Activated CD4-positive, alpha-beta T cell treated with anti-CD3 and anti-CD28 coated beads, Interleukin-2, amount 50 U/mL, for 1 hour (primary cell): ENCODE data around the gene OR1E1.
"Not testable (repeated sequence)": the region's sequence is repeated elsewhere in the genome, so short reads cannot be mapped to it uniquely, and the experiment has no call there.

ENCODE experiments used
- DNase-seq: peaks from one replicate; pipeline ENCODE4 v3.0.0-alpha.2; 2020

Gene OR1E1, protein sequence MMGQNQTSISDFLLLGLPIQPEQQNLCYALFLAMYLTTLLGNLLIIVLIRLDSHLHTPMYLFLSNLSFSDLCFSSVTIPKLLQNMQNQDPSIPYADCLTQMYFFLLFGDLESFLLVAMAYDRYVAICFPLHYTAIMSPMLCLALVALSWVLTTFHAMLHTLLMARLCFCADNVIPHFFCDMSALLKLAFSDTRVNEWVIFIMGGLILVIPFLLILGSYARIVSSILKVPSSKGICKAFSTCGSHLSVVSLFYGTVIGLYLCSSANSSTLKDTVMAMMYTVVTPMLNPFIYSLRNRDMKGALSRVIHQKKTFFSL

DNA sequence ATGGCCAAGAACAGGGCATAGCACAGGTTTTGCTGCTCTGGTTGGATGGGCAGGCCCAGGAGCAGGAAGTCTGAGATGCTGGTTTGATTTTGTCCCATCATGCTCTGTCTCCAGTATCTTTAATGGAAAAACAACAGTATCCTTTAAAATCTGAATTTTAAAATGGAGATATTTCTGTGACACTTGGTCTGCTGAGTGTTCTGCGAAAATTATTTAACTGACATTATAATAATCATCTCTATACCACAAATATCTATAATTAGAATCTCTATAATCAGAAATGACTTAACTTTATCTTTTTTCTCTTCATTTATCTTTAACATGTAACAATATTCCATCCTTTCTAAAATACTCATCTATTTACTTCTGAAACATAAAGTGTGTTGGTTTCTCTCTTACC, at the start of gene OR1E1:
Gene OR1E1, minus strand, starts transcription at position 101 of the 400 bp plus-strand sequence. Its CDS starts 0 bp downstream, at position 101.
- no peak for DNase-seq

DNA sequence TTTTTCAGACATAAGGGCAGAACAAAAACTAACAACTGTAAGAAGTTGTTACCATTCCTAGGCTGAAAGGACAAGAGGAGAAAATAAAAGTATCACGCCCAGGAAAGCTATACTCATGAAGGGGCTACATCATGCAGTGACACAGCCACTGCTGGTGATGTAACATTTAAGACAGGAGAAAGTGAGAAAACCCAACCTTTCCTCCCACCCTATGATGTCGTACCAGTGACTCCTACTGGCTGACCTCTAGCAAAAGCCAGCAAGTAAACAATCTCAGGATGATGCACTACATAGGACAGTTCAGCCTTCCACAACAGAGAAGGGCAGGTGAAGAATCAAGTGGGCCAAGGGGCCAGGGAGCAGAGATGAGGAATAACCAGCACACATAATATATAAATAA, 49.4 kb upstream of the OR1E1 start:
- no peak for DNase-seq

DNA sequence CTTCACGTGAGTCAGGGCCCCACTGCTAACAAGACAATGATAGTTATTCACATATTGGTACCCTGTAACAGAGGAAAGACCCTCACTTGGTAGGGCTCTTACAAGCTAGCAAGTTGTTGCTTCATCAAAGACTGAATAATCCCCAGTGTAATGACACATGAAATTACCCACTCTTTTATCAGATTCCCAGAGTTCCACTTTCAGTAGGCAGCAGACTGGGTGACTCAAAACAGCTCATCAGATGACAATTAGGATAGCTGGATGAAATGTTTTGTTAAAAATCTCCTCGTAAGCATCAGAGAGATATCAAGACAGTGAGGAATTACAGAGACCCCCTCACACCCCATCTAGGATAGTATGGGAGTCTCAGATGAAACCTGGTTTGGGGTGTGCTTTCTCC, 42.2 kb upstream of the OR1E1 start:
- DNase-seq: no peak

DNA sequence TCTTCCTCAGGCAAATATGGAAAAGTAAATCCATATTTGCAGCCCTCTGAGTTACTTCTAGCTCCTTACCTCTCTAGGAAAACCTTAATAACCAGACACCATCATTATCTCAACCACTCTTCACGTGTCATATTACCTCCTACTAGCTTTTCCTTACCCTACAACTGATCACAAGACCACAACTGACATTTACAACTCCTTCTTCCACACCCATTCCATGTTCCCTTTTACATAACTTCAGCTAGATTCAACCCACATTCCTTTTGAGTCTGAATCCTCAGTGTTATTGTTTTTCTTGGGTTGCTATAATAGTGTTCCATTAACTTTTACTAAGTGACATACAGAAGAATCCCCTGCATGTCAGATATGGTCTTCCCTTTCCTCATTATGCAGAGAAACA, 40.2 kb upstream of the OR1E1 start:
- no peak for DNase-seq

DNA sequence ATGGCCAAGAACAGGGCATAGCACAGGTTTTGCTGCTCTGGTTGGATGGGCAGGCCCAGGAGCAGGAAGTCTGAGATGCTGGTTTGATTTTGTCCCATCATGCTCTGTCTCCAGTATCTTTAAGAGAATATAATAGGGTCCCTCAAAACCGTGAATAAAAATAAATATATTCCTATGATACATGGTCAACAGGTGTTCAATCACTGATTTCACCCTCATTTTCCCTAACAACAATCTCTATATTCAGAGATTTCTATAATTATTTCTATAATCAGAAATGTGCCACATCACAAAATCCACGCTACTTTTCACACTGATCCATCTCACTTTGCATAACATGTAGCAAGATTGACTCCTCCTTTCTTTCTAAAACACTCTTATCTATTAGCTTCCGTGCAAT, 35.5 kb upstream of the OR1E1 start, which contains the start of gene OR1E2:
Gene OR1E2, minus strand, starts transcription at position 101 of the 400 bp plus-strand sequence. Its CDS starts 0 bp downstream, at position 101.
- no peak for DNase-seq

DNA sequence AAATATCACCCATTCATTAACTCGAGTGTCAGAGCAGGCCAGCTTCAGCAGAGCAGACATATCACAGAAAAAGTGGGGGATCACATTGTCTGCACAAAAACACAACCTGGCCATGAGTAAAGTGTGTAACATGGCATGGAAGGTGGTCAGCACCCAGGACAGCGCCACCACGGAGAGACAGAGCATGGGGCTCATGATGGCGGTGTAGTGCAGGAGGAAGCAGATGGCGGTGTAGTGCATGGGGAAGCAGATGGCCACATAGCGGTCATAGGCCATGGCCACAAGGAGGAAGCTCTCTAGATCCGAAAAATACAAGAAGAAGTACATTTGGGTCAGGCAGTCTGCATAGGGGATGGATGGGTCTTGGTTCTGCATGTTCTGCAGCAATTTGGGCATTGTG, 35.0 kb upstream of the OR1E1 start:
- DNase-seq: not testable (repeated sequence)

DNA sequence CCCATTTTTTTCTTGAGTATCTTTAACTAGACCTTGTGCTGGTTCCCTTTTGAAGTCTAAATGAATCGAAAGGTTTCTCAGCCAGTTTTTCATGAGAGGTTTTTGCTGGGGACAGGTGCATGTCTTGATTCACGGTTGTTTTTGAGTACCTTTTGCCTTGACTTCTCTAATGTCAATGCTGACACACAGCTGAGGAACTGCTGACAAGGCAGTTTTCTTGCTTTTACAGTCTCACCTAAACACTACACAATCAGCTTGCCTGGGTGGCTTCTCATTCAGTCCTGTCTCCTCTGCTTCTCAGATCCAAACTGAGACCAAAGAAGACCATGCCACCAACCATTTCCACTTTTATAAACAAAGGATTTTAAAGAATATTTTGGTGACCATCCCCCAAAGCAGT, 20.0 kb upstream of the OR1E1 start:
- no peak for DNase-seq

DNA sequence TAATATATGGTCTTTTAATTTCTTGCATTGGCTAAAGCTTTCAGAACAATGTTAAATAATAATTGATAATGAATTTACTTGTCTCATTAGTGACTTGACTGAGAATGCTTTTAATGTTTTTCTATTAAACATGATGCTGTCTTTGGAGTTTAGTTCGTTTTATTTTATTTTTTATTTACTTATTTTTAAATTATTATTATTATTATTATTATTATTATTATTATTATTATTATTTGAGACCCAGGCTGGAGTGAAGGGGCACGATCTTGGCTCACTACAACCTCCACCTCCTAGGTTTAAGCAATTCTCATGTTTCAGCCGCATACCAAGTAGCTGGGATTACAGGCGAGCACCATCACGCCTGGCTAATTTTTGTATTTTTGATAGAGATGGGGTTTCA, 17.4 kb upstream of the OR1E1 start:
- no peak for DNase-seq

DNA sequence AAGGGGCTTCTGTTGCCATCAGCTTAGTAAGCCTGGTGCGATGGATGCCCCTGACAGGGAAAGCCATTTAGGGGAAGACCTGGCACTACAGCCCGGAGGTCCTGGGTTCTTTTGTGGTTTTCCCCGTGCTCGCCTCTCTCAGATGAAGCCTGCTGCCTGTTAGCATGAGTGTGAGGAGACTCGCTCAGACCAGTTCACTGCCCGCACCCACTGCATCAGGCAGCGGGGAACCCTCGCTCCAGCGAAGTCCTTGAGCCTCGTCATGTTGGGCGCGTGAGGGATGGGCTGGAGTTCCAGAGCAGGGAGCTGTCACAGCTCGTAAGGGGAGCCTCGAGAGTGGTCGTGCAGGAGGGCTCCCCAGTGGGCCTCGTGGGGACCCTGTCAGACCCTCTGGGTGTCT, 14.0 kb upstream of the OR1E1 start:
- DNase-seq: not testable (repeated sequence)

DNA sequence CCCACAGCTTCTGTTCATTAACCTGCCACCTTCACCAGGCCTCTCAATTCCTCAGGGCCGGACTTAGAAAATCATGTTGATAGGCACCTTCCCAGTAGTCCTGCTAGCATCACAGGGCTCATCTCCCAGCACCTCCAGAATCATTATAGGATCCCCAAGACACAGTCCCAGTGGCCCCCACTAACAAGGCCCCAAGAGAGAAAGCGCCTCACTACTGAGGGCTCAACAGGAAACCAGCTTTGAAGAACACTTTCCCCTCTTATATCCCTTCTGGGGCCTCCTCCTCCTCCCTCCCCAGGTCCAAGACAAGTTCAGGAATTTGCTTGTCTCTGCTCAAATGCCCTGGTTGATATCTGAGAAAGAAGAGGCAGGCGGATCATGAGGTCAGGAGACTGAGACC, 12.9 kb upstream of the OR1E1 start, which contains the start of gene OR3A3:
Gene OR3A3, plus strand, starts transcription at position 301 of the 400 bp plus-strand sequence.
- DNase-seq: no peak

DNA sequence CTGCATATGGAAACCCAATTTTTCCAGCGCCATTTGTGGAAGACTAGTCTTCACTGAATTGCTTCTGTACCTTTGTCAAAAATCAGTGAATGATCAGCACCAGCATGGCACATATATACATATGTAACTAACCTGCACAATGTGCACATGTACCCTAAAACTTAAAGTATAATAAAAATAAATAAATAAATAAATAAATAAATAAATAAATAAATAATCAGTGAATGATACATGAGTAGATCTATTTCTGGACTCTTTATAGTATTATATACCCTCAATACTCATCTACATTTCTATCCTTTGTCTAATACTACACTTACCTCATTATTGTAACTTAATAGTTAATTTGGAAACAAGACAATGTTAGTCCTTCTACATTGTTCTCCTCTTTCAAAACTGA, 5.6 kb upstream of the OR1E1 start:
- DNase-seq: not testable (repeated sequence)

DNA sequence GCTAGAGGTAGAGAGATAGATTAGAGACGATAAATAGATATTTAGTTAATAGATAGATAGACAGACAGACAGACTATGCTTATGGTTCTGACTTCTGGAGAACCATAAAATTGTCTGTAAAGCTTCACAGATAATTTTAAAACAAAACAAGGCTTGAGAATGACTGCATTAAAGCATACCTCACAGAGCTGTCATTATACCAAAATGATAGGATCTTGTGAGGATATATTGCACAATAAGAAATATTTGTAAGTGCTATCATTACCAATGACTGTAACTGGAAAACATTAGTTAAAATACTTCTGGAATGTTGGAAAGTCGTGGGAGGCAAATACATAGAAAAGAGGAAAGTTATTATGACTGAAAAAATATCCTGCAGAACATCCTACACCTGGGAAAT, 3.6 kb upstream of the OR1E1 start:
- DNase-seq: no peak

DNA sequence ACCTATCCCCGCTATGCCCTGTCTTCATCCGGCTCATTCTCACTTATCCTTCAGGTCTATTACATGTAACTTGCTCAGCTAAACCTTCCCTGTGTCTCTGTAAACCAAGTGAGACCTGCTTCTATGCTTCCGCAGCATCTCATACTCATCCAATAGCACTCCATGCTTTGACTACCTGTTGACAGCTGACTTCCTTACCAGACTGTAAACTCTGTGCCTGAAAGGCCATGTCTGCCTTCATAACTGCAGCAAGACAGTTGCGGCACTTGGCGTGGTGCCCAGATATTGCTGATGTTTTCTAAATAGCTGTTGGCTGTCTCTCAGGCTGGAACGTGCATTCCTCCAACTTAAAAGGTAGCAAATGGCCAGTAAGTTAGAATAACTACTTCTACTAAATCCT, 1.8 kb upstream of the OR1E1 start:
- DNase-seq: no peak

DNA sequence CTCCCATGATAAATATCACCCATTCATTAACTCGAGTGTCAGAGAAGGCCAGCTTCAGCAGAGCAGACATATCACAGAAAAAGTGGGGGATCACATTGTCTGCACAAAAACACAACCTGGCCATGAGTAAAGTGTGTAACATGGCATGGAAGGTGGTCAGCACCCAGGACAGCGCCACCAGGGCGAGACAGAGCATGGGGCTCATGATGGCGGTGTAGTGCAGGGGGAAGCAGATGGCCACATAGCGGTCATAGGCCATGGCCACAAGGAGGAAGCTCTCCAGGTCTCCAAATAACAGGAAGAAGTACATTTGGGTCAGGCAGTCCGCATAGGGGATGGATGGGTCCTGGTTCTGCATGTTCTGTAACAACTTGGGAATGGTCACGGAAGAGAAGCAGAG, 409 bp downstream of the OR1E1 start:
- DNase-seq: not testable (repeated sequence)

DNA sequence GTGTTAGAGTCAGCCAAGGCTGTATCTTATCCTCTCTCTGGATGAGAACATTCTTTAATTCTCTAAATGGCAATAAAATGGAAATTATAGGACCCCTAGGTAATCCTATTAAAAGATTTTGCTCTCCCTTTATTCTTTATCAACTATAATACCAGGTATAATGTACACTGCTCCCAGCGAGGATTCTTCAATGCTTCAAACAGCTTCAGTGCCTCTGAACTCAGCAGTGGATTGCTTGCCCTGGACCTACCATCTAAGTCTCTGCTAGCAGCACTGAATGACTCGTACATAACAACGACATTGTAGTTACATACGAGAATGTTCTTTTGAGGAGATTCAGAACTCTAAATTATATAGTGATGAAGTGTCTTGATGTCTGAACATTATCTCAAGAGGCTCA, 8.4 kb downstream of the OR1E1 start:
- DNase-seq: no peak

DNA sequence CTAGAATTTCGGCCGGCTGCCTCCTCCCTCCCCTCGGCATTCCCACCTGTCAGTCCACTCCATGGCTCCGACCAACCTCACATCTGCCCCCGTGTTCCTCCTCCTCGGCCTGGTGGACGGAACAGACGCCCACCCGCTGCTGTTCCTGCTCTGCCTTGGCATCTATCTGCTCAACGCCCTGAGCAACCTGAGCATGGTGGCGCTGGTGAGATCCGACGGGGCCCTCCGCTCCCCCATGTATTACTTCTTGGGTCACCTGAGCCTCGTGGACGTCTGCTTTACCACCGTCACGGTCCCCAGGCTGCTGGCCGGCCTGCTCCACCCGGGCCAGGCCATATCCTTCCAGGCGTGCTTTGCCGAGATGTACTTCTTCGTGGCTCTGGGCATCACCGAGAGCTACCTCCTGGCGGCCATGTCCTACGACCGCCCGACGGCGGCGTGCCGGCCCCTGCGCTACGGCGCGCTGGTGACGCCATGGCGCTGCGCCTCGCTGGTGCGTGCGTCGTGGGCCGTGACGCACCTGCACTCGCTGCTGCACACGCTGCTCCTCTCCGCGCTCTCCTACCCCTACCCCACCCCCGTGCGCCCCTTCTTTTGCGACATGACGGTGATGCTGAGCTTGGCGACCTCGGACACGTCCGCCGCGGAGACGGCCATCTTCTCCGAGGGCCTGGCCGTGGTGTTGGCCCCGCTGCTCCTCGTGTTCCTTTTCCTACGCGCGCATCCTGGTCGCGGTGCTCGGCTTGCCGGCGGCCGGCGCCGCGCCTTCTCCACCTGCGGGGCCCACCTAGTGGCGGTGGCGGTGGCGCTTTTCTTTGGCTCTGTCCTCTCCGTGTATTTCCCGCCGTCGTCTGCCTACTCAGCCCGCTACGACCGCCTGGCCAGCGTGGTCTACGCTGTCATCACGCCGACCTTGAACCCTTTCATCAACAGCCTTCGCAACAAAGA, 12.1 kb downstream of the OR1E1 start, which contains the start of gene OR3A2:
Gene OR3A2, minus strand, starts transcription at position 440 of the 948 bp plus-strand sequence.
- DNase-seq: peak; percentile 26

DNA sequence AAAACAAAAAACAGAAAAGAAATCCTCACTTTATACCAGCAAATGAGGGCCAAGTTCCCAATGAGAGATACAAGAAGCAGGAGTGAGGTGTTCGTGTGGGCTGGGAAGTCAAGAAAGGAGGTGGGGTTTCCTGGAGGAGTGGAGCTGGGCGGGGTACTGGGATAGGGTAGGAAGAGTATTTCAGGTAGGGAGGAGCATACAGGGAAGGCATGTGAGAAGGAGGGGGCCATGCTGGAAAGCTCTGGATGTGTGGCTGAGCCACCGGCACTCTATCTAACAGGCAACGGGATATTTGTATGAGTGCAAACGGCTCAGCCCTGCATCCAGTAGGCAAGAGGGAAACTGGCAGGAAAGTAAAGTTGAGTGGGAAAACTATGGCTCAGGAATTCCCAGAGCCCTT, 16.3 kb downstream of the OR1E1 start:
- DNase-seq: no peak

DNA sequence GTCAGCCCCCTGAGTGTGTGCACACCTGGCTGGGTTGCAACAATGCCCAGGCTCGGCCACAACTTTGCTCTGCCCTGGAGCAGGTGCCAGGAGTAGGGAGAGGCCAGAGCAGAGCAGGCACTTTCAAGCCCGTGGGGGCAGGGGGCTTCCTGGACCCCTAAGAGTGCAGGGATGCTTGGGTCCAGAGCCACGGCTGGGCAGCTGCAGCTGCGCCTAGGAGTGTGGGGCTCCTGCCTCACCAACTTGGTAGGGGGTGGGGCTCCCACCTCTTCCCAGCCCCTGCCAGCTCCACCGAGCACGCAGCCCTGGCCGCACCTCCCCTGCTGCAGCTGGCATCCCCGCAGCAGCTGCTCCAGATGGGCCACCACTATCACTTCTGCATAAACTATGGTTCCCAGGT, 19.9 kb downstream of the OR1E1 start:
- DNase-seq: no peak

DNA sequence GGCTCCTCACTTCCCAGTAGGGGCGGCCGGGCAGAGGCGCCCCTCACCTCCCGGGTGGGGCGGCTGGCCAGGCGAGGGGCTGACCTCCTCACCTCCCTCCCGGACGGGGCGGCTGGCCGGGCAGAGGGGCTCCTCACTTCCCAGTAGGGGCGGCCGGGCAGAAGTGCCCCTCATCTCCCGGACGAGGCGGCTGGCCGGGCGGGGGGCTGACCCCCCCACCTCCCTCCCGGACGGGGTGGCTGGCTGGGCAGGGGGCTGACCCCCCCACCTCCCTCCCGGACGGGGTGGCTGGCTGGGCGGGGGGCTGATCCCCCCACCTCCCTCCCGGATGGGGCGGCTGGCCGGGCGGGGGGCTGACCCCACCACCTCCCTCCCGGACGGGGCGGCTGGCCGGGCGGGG, 27.0 kb downstream of the OR1E1 start:
- not testable (repeated sequence) for DNase-seq
